Smooth muscle cell of the brain vasculature (primary cell): ENCODE data around the gene MBOAT2.

Source experiments
- DNase-seq: peaks from one replicate; pipeline ENCODE4 v3.0.0-alpha.2; 2012; ENCODE audit warnings: low read depth, low spot score

MBOAT2 gene

GRCh38 chr2:9017411-9017810 lies 13.9 kb upstream of the MBOAT2 start:
- DNase-seq = no peak

- no peak for DNase-seq
Measured at GRCh38 chr2:9015998-9016397, 12.5 kb upstream of the MBOAT2 start.

- no peak for DNase-seq
Measured at GRCh38 chr2:9013403-9013802, 9.9 kb upstream of the MBOAT2 start.

GRCh38 chr2:9010866-9011265 lies 7.4 kb upstream of the MBOAT2 start:
- peak; percentile 62 for DNase-seq

GRCh38 chr2:9008951-9009664 lies 5.6 kb upstream of the MBOAT2 start:
- DNase-seq = no peak

- DNase-seq = no peak
Measured at GRCh38 chr2:9006368-9006767, 2.9 kb upstream of the MBOAT2 start.

- DNase-seq = no peak
Measured at GRCh38 chr2:9004338-9005204, 1.1 kb upstream of the MBOAT2 start.

DNA sequence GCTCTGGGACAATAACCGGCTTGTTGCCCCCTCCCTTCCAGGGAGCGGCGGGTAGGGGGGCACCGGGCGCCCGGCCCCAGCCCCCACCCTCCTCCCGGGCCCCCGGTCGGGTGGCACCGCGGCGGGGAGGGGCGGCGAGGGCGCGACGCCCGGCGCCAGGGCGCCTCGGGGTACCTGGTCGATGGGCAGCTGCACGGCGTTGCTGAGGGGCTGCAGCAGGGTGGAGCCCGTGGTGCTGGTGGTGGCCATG lies 193 bp downstream of the MBOAT2 start:
- DNase-seq = no peak

GRCh38 chr2:9002637-9003365 lies 683 bp downstream of the MBOAT2 start:
- DNase-seq = no peak

DNA sequence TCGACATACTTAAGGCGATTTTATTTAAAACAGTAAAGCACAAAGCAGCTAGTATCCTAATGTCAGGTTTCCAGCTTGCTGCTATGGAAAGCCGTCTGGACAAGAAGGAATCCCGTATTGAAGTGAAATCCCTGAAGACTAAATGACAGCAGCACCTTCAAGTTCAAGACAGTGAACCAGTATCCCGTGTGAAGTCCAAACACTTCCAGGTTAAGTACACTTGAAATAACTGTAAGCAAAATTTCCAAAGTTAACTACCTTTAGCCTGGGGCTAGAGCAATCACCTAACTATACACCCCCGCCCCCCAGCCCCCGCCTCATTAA lies 1.2 kb downstream of the MBOAT2 start:
- DNase-seq = no peak

GRCh38 chr2:9001778-9002177 lies 1.7 kb downstream of the MBOAT2 start:
- DNase-seq = no peak

GRCh38 chr2:9001229-9001628 lies 2.3 kb downstream of the MBOAT2 start:
- no peak for DNase-seq

DNA sequence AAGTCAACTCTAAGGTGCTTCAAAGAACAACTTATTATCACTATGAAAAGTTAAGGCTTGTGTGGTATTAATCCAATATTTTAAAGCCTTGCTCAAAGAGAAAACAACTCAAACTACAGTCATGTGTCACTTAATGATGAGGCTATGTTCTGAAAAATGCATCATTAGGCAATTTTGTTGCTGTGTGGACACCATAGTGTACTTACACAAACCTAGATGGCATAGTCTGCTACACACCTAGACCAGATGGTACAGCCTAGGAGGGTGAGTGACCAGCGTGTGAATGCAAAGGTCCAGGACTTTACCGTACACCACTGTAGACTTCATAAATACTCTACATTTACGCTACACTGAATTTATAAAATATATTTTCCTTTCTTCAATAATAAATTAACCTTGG lies 3.0 kb downstream of the MBOAT2 start:
- no peak for DNase-seq

DNA sequence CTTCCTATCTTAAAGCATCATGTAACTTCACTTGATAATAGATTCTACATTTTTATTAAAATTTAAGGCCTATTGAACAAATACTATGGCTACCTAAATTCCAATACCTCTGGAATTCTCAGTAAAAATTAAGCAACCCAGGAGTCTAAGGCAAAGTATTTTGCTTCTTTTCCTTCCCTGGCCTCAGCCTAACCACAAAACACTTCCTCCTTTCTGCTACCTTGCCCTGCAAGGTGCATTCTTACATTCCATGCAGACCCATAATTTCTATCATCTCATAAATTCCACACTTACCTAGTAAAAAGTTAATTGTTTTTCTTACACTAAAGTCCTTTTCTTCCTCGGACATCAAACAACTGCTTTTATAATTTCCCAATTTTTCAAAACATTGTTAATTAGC lies 3.7 kb downstream of the MBOAT2 start:
- no peak for DNase-seq

GRCh38 chr2:8999102-8999446 lies 4.4 kb downstream of the MBOAT2 start:
- no peak for DNase-seq

DNA sequence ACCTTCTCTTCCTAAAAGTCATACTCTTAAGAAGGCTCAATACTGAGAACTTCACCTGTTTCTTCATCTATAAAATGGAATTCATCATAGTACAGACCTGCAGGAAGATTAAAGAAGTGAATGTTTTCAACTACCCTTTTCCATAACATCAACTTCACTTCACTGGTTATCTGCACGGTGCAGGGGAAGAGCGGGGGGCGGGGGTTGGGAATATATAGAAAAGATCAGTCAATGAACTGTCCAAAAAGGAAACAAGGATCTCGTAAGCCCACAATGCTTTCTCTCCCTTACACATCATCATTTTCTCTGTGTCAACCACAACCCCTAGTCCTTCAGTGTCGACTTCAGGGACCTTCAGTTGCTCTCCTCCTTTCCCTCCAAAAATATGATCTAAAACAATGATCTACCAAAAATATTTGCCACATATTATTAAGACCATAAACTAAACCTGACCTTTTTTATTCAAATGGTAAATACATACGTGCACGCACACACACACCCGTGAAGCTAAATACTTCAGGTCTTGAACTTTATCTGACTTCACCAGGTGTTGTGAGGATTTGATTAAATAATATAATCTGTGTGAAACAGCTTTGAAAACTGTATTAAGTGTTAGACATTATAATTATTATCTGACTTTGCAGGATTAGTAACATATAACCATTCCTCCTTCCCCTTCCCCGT lies 4.9 kb downstream of the MBOAT2 start:
- no peak for DNase-seq

- DNase-seq = no peak
Measured at GRCh38 chr2:8997631-8998030, 5.9 kb downstream of the MBOAT2 start.

GRCh38 chr2:8997108-8997507 lies 6.4 kb downstream of the MBOAT2 start:
- no peak for DNase-seq

- DNase-seq = no peak
Measured at GRCh38 chr2:8996006-8996405, 7.5 kb downstream of the MBOAT2 start.

GRCh38 chr2:8994386-8994785 lies 9.1 kb downstream of the MBOAT2 start:
- DNase-seq = no peak

- no peak for DNase-seq
Measured at GRCh38 chr2:8993902-8994278, 9.6 kb downstream of the MBOAT2 start.

GRCh38 chr2:8993196-8993901 lies 10.1 kb downstream of the MBOAT2 start:
- DNase-seq = no peak
